H1 (cell line): ENCODE data around the gene EEF1AKMT3. TPM values are rescaled to one million over a fixed set of nuclear protein-coding genes. Genes with fewer than 3 reads are reported as not detected.

ENCODE experiments used
- BCL11A ChIP-seq, 2 experiments: IDR thresholded peaks; one replicate each; pipeline ENCODE4 v1.6.1; 2011; ENCODE audit warnings: low read depth in 2 of 2, low read length in 2 of 2, mild to moderate bottlenecking in 2 of 2
- CBX8 ChIP-seq: fragments of 300-800, 300-1000 bp; sonication (generic); IDR thresholded peaks from 2 replicates; pipeline ENCODE4 v1.7.1; 2016; ENCODE audit warnings: low read depth, low read length, borderline replicate concordance
- CHD2 ChIP-seq: IDR thresholded peaks from 2 replicates; pipeline ENCODE4 v1.6.1; 2012; ENCODE audit warnings: low read length, improper control_type of control experiment
- EZH2 ChIP-seq: fragments of 200-600 bp; sonication (generic); IDR thresholded peaks from 2 replicates; pipeline ENCODE4 v1.7.1; 2012; ENCODE audit warnings: low read depth, mild to moderate bottlenecking, moderate library complexity, low read length, inconsistent platforms; ENCODE audit not compliant: severe bottlenecking
- FOSL1 ChIP-seq: IDR thresholded peaks from 2 replicates; pipeline ENCODE4 v1.6.1; 2011; ENCODE audit warnings: mild to moderate bottlenecking, low read depth, low read length, moderate library complexity; ENCODE audit not compliant: insufficient read depth
- GABPA ChIP-seq: IDR thresholded peaks from 2 replicates; pipeline ENCODE4 v1.6.1; 2011; ENCODE audit warnings: mild to moderate bottlenecking, low read length, moderate library complexity, borderline replicate concordance; ENCODE audit not compliant: insufficient read depth
- HDAC2 ChIP-seq, 2 experiments: fragments of 300-600 bp in 1 of 2; sonication (generic) in 1 of 2; IDR thresholded peaks; 2 replicates each; pipeline ENCODE4 v1.6.1; 2011 to 2012; ENCODE audit warnings: low read depth in 2 of 2, low read length in 2 of 2, mild to moderate bottlenecking in 2 of 2, moderate library complexity in 2 of 2, borderline replicate concordance in 1 of 2, inconsistent platforms in 1 of 2
- HDAC6 ChIP-seq: IDR thresholded peaks from one replicate; pipeline ENCODE4 v1.7.1; 2012; ENCODE audit warnings: low read depth, mild to moderate bottlenecking, inconsistent platforms, low read length, moderate library complexity
- KDM1A ChIP-seq: fragments of 200-600, 300-600 bp; sonication (generic); IDR thresholded peaks from 2 replicates; pipeline ENCODE4 v1.7.1; 2016; ENCODE audit warnings: mild to moderate bottlenecking, low read length, borderline replicate concordance
- RFX5 ChIP-seq: IDR thresholded peaks from 2 replicates; pipeline ENCODE4 v1.6.1; 2011; ENCODE audit warnings: low read depth, low read length, improper control_type of control experiment, borderline replicate concordance
- SIRT6 ChIP-seq: IDR thresholded peaks from one replicate; pipeline ENCODE4 v1.7.1; 2012; ENCODE audit warnings: low read length, inconsistent platforms
- SP2 ChIP-seq: IDR thresholded peaks from 2 replicates; pipeline ENCODE4 v1.6.1; 2012; ENCODE audit warnings: mild to moderate bottlenecking, low read length, inconsistent platforms
- SP4 ChIP-seq: IDR thresholded peaks from 2 replicates; pipeline ENCODE4 v1.6.1; 2012; ENCODE audit warnings: low read length, inconsistent platforms
- SUZ12 ChIP-seq: fragments of 200-600 bp; sonication (generic); IDR thresholded peaks from 2 replicates; pipeline ENCODE4 v1.6.1; 2012; ENCODE audit warnings: mild to moderate bottlenecking, inconsistent platforms, low read length, moderate library complexity, mixed read lengths
- TBP ChIP-seq: IDR thresholded peaks from 2 replicates; pipeline ENCODE4 v1.6.1; 2011; ENCODE audit warnings: low read depth, low read length, improper control_type of control experiment
- TEAD4 ChIP-seq: IDR thresholded peaks from 2 replicates; pipeline ENCODE4 v1.6.1; 2012; ENCODE audit warnings: low read depth, low read length, inconsistent platforms, mixed read lengths
- ZNF274 ChIP-seq: IDR thresholded peaks from 2 replicates; pipeline ENCODE4 v1.7.0; 2012; ENCODE audit warnings: low read length, borderline replicate concordance; ENCODE audit errors: extremely low read depth
- polyA plus RNA-seq, 7 experiments: library from polyadenylated mRNA; depleted of rRNA in 3 of 7; stranded (reverse) in 5 of 7; unstranded in 2 of 7; fragments of >200 nt in 5 of 7; fragments of 200-250 nt in 2 of 7; gene quantifications; 1 replicate in 5 of 7; 2 replicates in 1 of 7; 4 replicates in 1 of 7; pipeline versions ENCODE4 v1.2.1 to v1.2.3, GENCODE V29; 2011 to 2013; ENCODE audit warnings: missing spikeins in 2 of 7, mixed read lengths in 2 of 7
- total RNA-seq: library from RNA; stranded (reverse); fragmentation: NEBNext Ultra II Directional; extraction: Animal tissue kit (Norgen Biotek cat#: 25700); gene quantifications from 2 replicates; pipeline ENCODE4 v1.2.1, GENCODE V29; 2021
- TF ChIP-seq, protein P1 (sequence below): IDR thresholded peaks from 2 replicates; pipeline ENCODE4 v1.6.1; 2011; ENCODE audit warnings: low read length, improper control_type of control experiment

Gene EEF1AKMT3
- total and polyA plus RNA-seq, 2 of the 8 experiments (the other 6 are each of a cell fraction or from before 2014, with no cell fraction given): 3.1 to 4.4 TPM

DNA sequence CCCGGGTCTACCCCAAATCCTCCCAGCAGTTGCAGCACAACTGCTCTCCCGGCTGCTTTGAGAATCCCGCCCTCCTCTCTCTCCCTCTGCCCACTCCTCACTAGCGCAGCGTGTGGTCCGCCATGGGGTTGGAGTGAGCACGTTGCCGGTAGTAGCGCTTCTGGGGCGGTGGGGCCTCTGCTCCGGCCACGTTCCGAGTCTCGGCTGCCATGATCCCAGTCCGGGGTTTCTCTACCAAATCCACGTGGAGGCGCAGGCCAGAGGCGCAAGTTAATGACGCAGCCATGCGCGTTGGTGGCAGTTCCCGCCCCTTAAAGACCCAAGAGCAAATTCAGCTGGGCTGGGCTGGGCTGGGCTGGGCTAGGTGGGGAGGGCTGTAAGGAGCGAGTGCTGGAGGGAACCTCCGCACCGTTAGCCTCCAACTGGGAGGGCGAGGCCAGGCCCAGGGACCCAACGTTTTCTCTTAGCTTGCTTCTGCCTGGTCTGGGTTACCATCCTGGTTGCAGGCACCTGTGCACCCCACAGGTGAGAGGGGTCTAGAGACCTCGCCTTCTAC, 463 bp upstream of the EEF1AKMT3 start, which contains the start of gene METTL1 (continued):
- TF ChIP-seq SUZ12 (no peak), HDAC6 (no peak), CBX8 (no peak), CHD2 (peak; percentile 50; the same call in 1 of the 2 replicates), HDAC2 (IDR thresholded peaks at IDR 0.05; ENCODE audit: borderline replicate concordance in 1 of 2, low read depth in 2 of 2, low read length in 2 of 2) (peak; percentile 13 to 98; a peak in 2 of 4 replicates), SIRT6 (no peak), FOSL1 (no peak), SP2 (no peak), EZH2 (no peak), KDM1A (no peak), TEAD4 (peak; percentile 27; the same call in 1 of the 2 replicates), SP4 (peak; percentile 85), RFX5 (no peak), GABPA (no peak), ZNF274 (no peak), TBP (peak; percentile 93), BCL11A (IDR thresholded peaks at IDR 0.05; ENCODE audit: low read depth in 2 of 2, low read length in 2 of 2) (no peak)
- TF ChIP-seq, protein P1, sequence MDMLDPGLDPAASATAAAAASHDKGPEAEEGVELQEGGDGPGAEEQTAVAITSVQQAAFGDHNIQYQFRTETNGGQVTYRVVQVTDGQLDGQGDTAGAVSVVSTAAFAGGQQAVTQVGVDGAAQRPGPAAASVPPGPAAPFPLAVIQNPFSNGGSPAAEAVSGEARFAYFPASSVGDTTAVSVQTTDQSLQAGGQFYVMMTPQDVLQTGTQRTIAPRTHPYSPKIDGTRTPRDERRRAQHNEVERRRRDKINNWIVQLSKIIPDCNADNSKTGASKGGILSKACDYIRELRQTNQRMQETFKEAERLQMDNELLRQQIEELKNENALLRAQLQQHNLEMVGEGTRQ: peak; percentile 30
- TF ChIP-seq, all 59 proteins: peak for 30
